ENCODE measurements around the gene SGTA. TPM values are rescaled to one million over a fixed set of nuclear protein-coding genes. Genes with fewer than 3 reads are reported as not detected.
A peak's percentile ranks its signal among the peaks of the same experiment; 100 is the strongest.

SGTA gene
- total and polyA plus RNA-seq, 9 of the 15 experiments (the other 6 are each of a cell fraction or from before 2014, with no cell fraction given): 1.4 to 110 (median 49.9) TPM

GRCh38 chr19:2731181-2731995, 51.7 kb downstream of the SGTA start:
- 91% methylated on average over 36 of the region's 41 CpGs for WGBS (ENCODE audit: insufficient coverage, low coverage, missing lambda C conversion rate)
- ChIA-PET POLR2A (interaction anchor here (0.6 to 2.2 kb wide), 3 partner anchors 10 to 219 kb away, joined by 3 to 8 read pairs (median 3); no protein-coding TSS in a partner anchor), CTCF (ENCODE audit: low intra/inter-chr PET ratio) (no interaction called here)
- H3K9me1 ChIP-seq (ENCODE audit: control insufficient read depth, insufficient read depth, low read length): peaks cover 6% of the 10 kb centered on the region
- ATAC-seq: peak; percentile 32
- H3K36me3 ChIP-seq (ENCODE audit: control insufficient read depth, insufficient read depth, low read length): peaks cover 51% of the 10 kb centered on the region
- no peak for FAIRE-seq
- no peak overlapping the region; a peak in 1 of 4 replicates for H3K9ac ChIP-seq (ENCODE audit: insufficient read depth in 1 of 2, low read depth in 2 of 2, low read length in 2 of 2)
- peaks cover 16% of the 10 kb centered on the region for H3K79me2 ChIP-seq (ENCODE audit: control insufficient read depth, insufficient read depth, low read length)
- peaks cover 31% of the 10 kb centered on the region for H4K20me1 ChIP-seq (replicated peaks; ENCODE audit: control insufficient read depth, insufficient read depth, low read length)
- intact Hi-C loops (cut with micrococcal nuclease): no loop called here
- no peak for DNase-seq (ENCODE audit: extremely low read depth in 1 of 4, low spot score in 3 of 4)
- peaks cover 0 to 62% of the 10 kb centered on the region in 2 experiments; a peak in 2 of 5 replicates for H3K4me1 ChIP-seq (replicated peaks in 1 of 2; ENCODE audit: control insufficient read depth in 2 of 2, insufficient read depth in 2 of 2, low read length in 2 of 2)
- in situ Hi-C loops (cut with MboI): no loop called here
- H3K9me3 ChIP-seq (replicated peaks; ENCODE audit: control insufficient read depth, insufficient read depth, low read depth, low read length): 0 out of 2 replicates have a peak, but pooled peaks cover 2% of the 10 kb centered on the region
- no peak overlapping the region for H3K4me2 ChIP-seq (ENCODE audit: insufficient read depth, low read length)
- H3K4me3 ChIP-seq: no peak overlapping the region
- peaks cover 0 to 10% of the 10 kb centered on the region in 2 experiments; a peak in 2 of 5 replicates for H3K27me3 ChIP-seq (ENCODE audit: control insufficient read depth in 2 of 2, insufficient read depth in 2 of 2, low read length in 2 of 2)
- BruUV-seq (replicated peaks): no TSS peak
- H2AFZ ChIP-seq (ENCODE audit: low read depth, low read length): no peak overlapping the region
- H3K27ac ChIP-seq (ENCODE audit: extremely low read depth, low read depth, low read length): no peak overlapping the region
- TF ChIP-seq CAMTA2 (CRISPR knock-in tag; conservative IDR thresholded peaks at IDR 0.05): no peak
- TF ChIP-seq STAT5A (IDR thresholded peaks at IDR 0.05; ENCODE audit: borderline replicate concordance, low read length): no peak
- no peak for TF ChIP-seq SREBF2 (CRISPR knock-in tag; IDR thresholded peaks at IDR 0.05)
- TF ChIP-seq SOX6 (IDR thresholded peaks at IDR 0.05): no peak
- TF ChIP-seq POLR2A (conservative IDR thresholded peaks at IDR 0.05): peak; percentile 23; the same call in 1 of the 2 replicates
- TF ChIP-seq NELFE (IDR thresholded peaks at IDR 0.05; ENCODE audit: insufficient read depth, insufficient read length): no peak
- no peak for TF ChIP-seq RBBP5 (IDR thresholded peaks at IDR 0.05; ENCODE audit: borderline replicate concordance, insufficient read depth, low read length, poor library complexity, severe bottlenecking)
- no peak for TF ChIP-seq MXD1 (CRISPR knock-in tag; IDR thresholded peaks at IDR 0.05; ENCODE audit: borderline replicate concordance, poor library complexity, severe bottlenecking)
- no peak for TF ChIP-seq SETDB1 (IDR thresholded peaks at IDR 0.05; ENCODE audit: low read length)
- TF ChIP-seq FOXP1 (CRISPR knock-in tag; IDR thresholded peaks at IDR 0.05): no peak
- TF ChIP-seq MYNN (IDR thresholded peaks at IDR 0.05): 0 out of 2 replicates have a peak, but pooled peaks have one; percentile 18
- TF ChIP-seq MYNN (CRISPR knock-in tag; IDR thresholded peaks at IDR 0.05): no peak
- TF ChIP-seq, protein P1, sequence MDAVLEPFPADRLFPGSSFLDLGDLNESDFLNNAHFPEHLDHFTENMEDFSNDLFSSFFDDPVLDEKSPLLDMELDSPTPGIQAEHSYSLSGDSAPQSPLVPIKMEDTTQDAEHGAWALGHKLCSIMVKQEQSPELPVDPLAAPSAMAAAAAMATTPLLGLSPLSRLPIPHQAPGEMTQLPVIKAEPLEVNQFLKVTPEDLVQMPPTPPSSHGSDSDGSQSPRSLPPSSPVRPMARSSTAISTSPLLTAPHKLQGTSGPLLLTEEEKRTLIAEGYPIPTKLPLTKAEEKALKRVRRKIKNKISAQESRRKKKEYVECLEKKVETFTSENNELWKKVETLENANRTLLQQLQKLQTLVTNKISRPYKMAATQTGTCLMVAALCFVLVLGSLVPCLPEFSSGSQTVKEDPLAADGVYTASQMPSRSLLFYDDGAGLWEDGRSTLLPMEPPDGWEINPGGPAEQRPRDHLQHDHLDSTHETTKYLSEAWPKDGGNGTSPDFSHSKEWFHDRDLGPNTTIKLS (IDR thresholded peaks at IDR 0.05; ENCODE audit: borderline replicate concordance, low read depth): no peak
- no peak for TF ChIP-seq ZNF224 (CRISPR knock-in tag; IDR thresholded peaks at IDR 0.05)
- TF ChIP-seq KAT2B (IDR thresholded peaks at IDR 0.05; ENCODE audit: low read depth, low read length): no peak
- peak; percentile 2; the same call in 1 of the 2 replicates for TF ChIP-seq POLR2AphosphoS5 (IDR thresholded peaks at IDR 0.05; ENCODE audit: control insufficient read depth, insufficient read depth, low read depth, low read length)
- TF ChIP-seq ZNF165 (CRISPR knock-in tag; IDR thresholded peaks at IDR 0.05; ENCODE audit: borderline replicate concordance): no peak
- TF ChIP-seq TARDBP (IDR thresholded peaks at IDR 0.05): no peak
- no peak for TF ChIP-seq CGGBP1 (CRISPR knock-in tag; IDR thresholded peaks at IDR 0.05)
- no peak for TF ChIP-seq CHD1 (IDR thresholded peaks at IDR 0.05; ENCODE audit: low read length)
- TF ChIP-seq GTF2F1 (IDR thresholded peaks at IDR 0.05; ENCODE audit: low read depth, low read length): no peak
- no peak for TF ChIP-seq ZNF668 (CRISPR knock-in tag; IDR thresholded peaks at IDR 0.05)
- TF ChIP-seq ZNF23 (CRISPR knock-in tag; IDR thresholded peaks at IDR 0.05): no peak
- no peak for TF ChIP-seq MCM7 (IDR thresholded peaks at IDR 0.05)

Data from K562 (cell line).